Activated effector memory CD4-positive, alpha-beta T cell treated with Interleukin-2 at 50 U/mL for 16 hours (primary cell): ENCODE data around the gene KLHL4.
"Not testable (repeated sequence)": the region's sequence is repeated elsewhere in the genome, so short reads cannot be mapped to it uniquely, and the experiment has no call there.

Experiments
- DNase-seq: peaks from one replicate; pipeline ENCODE4 v3.0.0-alpha.2; 2020

KLHL4 gene

GRCh38 chrX:87517571-87518141 lies at the start of gene KLHL4:
Gene KLHL4 (plus strand): TSS chrX:87517802. CDS start chrX:87517894, 92 bp downstream.
- no peak for DNase-seq

- no peak for DNase-seq
Observed at GRCh38 chrX:87468941-87469340, 48.7 kb upstream of the KLHL4 start.

GRCh38 chrX:87475793-87476192 lies 41.8 kb upstream of the KLHL4 start:
- no peak for DNase-seq

GRCh38 chrX:87478703-87479102 lies 38.9 kb upstream of the KLHL4 start:
- DNase-seq: not testable (repeated sequence)

GRCh38 chrX:87489071-87489470 lies 28.5 kb upstream of the KLHL4 start:
- no peak for DNase-seq

- no peak for DNase-seq
Observed at GRCh38 chrX:87515836-87516235, 1.8 kb upstream of the KLHL4 start.

GRCh38 chrX:87516717-87517121 lies 883 bp upstream of the KLHL4 start:
- no peak for DNase-seq

GRCh38 chrX:87518504-87518903 lies 902 bp downstream of the KLHL4 start:
- no peak for DNase-seq

GRCh38 chrX:87525771-87526229 lies 8.2 kb downstream of the KLHL4 start:
- DNase-seq: no peak

- no peak for DNase-seq
Observed at GRCh38 chrX:87526281-87526680, 8.7 kb downstream of the KLHL4 start.

GRCh38 chrX:87528487-87528886 lies 10.9 kb downstream of the KLHL4 start:
- no peak for DNase-seq

- no peak for DNase-seq
Observed at GRCh38 chrX:87571964-87572363, 54.4 kb downstream of the KLHL4 start.

- DNase-seq: no peak
Observed at GRCh38 chrX:87572901-87573300, 55.3 kb downstream of the KLHL4 start.

GRCh38 chrX:87578978-87579377 lies 61.4 kb downstream of the KLHL4 start:
- DNase-seq: no peak

GRCh38 chrX:87580862-87581261 lies 63.3 kb downstream of the KLHL4 start:
- DNase-seq: no peak

- no peak for DNase-seq
Observed at GRCh38 chrX:87582453-87582852, 64.9 kb downstream of the KLHL4 start.

- no peak for DNase-seq
Observed at GRCh38 chrX:87583679-87584078, 66.1 kb downstream of the KLHL4 start.

- no peak for DNase-seq
Observed at GRCh38 chrX:87616371-87616770, 98.8 kb downstream of the KLHL4 start.

GRCh38 chrX:87621697-87622096 lies 104.1 kb downstream of the KLHL4 start:
- no peak for DNase-seq

GRCh38 chrX:87626996-87627395 lies 109.4 kb downstream of the KLHL4 start:
- DNase-seq: no peak

GRCh38 chrX:87634361-87634760 lies 116.8 kb downstream of the KLHL4 start:
- no peak for DNase-seq

- DNase-seq: no peak
Observed at GRCh38 chrX:87636533-87636932, 118.9 kb downstream of the KLHL4 start.

GRCh38 chrX:87641439-87641838 lies 123.8 kb downstream of the KLHL4 start:
- DNase-seq: not testable (repeated sequence)

GRCh38 chrX:87661761-87662160 lies 144.2 kb downstream of the KLHL4 start:
- DNase-seq: no peak

GRCh38 chrX:87663421-87663820 lies 145.8 kb downstream of the KLHL4 start:
- no peak for DNase-seq
